Astrocyte (in vitro differentiated cells and primary cell): ENCODE results near the gene GEMIN2. TPM values are rescaled to one million over a fixed set of nuclear protein-coding genes. Genes with fewer than 3 reads are reported as not detected.

Experiments used
- DNase-seq: peaks from one replicate; pipeline ENCODE4 v3.0.0-alpha.2; 2010; ENCODE audit warnings: low read depth
- FAIRE-seq: peaks from 2 replicates; lab custom pipeline; 2011; peaks lifted over from hg19 to GRCh38; lab: Jason Lieb, UNC
- H2AFZ ChIP-seq: 2 replicates; pipeline ENCODE4 v1.6.0; 2012; ENCODE audit warnings: low read depth, low read length, inconsistent platforms
- H3K27ac ChIP-seq: 2 replicates; pipeline ENCODE4 v1.5.1; 2011; ENCODE audit warnings: low read depth, low read length, inconsistent platforms
- H3K27me3 ChIP-seq: 2 replicates; pipeline ENCODE4 v1.6.0; 2011; ENCODE audit warnings: low read length, inconsistent platforms; ENCODE audit not compliant: insufficient read depth
- H3K36me3 ChIP-seq: 2 replicates; pipeline ENCODE4 v1.5.1; 2011; ENCODE audit warnings: low read length, inconsistent platforms; ENCODE audit not compliant: insufficient read depth
- H3K4me1 ChIP-seq: 2 replicates; pipeline ENCODE4 v1.5.1; 2011; ENCODE audit warnings: low read length, inconsistent platforms; ENCODE audit not compliant: insufficient read depth
- H3K4me2 ChIP-seq: 2 replicates; pipeline ENCODE4 v1.6.0; 2012; ENCODE audit warnings: low read length, inconsistent platforms
- H3K4me3 ChIP-seq: 2 replicates; pipeline ENCODE4 v1.5.1; 2011; ENCODE audit warnings: low read depth, mild to moderate bottlenecking, low read length, inconsistent platforms; ENCODE audit not compliant: insufficient read depth
- H3K79me2 ChIP-seq: 2 replicates; pipeline ENCODE4 v1.6.0; 2012; ENCODE audit warnings: mild to moderate bottlenecking, low read length, inconsistent platforms; ENCODE audit not compliant: insufficient read depth
- H3K9ac ChIP-seq: 2 replicates; pipeline ENCODE4 v1.6.0; 2012; ENCODE audit warnings: mild to moderate bottlenecking, low read length, inconsistent platforms
- H3K9me3 ChIP-seq: 2 replicates; pipeline ENCODE4 v1.5.1; 2012; ENCODE audit warnings: low read depth, mild to moderate bottlenecking, low read length, inconsistent platforms; ENCODE audit not compliant: insufficient read depth
- H4K20me1 ChIP-seq: 2 replicates; pipeline ENCODE4 v1.6.0; 2012; ENCODE audit warnings: low read length, inconsistent platforms; ENCODE audit not compliant: insufficient read depth
- H3K27ac Mint-ChIP-seq: one replicate; pipeline ENCODE4 v1.8.0; 2021; ENCODE audit warnings: mild to moderate bottlenecking, mixed read lengths; ENCODE audit not compliant: unreplicated experiment
- H3K27me3 Mint-ChIP-seq: one replicate; pipeline ENCODE4 v1.8.0; 2021; ENCODE audit warnings: low read depth, mixed read lengths; ENCODE audit not compliant: unreplicated experiment
- H3K36me3 Mint-ChIP-seq: one replicate; pipeline ENCODE4 v1.8.0; 2021; ENCODE audit warnings: low read depth, mixed read lengths; ENCODE audit not compliant: unreplicated experiment
- H3K4me1 Mint-ChIP-seq: one replicate; pipeline ENCODE4 v1.8.0; 2021; ENCODE audit warnings: low read depth, mixed read lengths; ENCODE audit not compliant: unreplicated experiment
- H3K4me3 Mint-ChIP-seq: one replicate; pipeline ENCODE4 v1.8.0; 2021; ENCODE audit warnings: mild to moderate bottlenecking, moderate library complexity, mixed read lengths; ENCODE audit not compliant: unreplicated experiment
- H3K9me3 Mint-ChIP-seq: one replicate; pipeline ENCODE4 v1.8.0; 2021; ENCODE audit warnings: mild to moderate bottlenecking, mixed read lengths; ENCODE audit not compliant: unreplicated experiment
- CTCF ChIP-seq: IDR thresholded peaks from 2 replicates; pipeline ENCODE4 v1.5.1; 2011; ENCODE audit warnings: low read depth, mild to moderate bottlenecking, inconsistent platforms, low read length, moderate library complexity; ENCODE audit not compliant: insufficient read depth
- EZH2 ChIP-seq: IDR thresholded peaks from 2 replicates; pipeline ENCODE4 v1.6.1; 2012; ENCODE audit warnings: mild to moderate bottlenecking, low read length, inconsistent platforms; ENCODE audit not compliant: insufficient read depth
- total RNA-seq: library from RNA; stranded (reverse); gene quantifications from 2 replicates; pipeline ENCODE4 v1.2.1, GENCODE V29; 2021

GEMIN2 gene
- total RNA-seq, 1 donor from 2014 or later, result 12.4 TPM

- peaks cover 2% of the 10 kb centered on the region for H3K4me1 ChIP-seq
Measured at GRCh38 chr14:39108791-39109190, 5.3 kb upstream of the GEMIN2 start.

GRCh38 chr14:39109893-39110715, 4.0 kb upstream of the GEMIN2 start:
- H3K4me2 ChIP-seq, result no peak overlapping the region
- Mint-ChIP-seq H3K9me3 (no peaks in the 10 kb centered on the region), H3K4me3 (no peak overlapping the region), H3K27me3 (no peaks in the 10 kb centered on the region), H3K36me3 (no peaks in the 10 kb centered on the region), H3K27ac (no peak overlapping the region), H3K4me1 (no peaks in the 10 kb centered on the region)
- H3K79me2 ChIP-seq, result peaks cover 10% of the 10 kb centered on the region
- H3K4me3 ChIP-seq, result no peak overlapping the region
- no peak overlapping the region for H3K9ac ChIP-seq
- TF ChIP-seq EZH2, result no peak
- peaks cover 8% of the 10 kb centered on the region for H3K4me1 ChIP-seq
- FAIRE-seq (no peak), DNase-seq (no peak)
- no peaks in the 10 kb centered on the region for H3K36me3 ChIP-seq
- H4K20me1 ChIP-seq, result no peaks in the 10 kb centered on the region
- H2AFZ ChIP-seq, result peak overlapping the region; percentile 6
- no peaks in the 10 kb centered on the region for H3K27me3 ChIP-seq
- no peak overlapping the region for H3K27ac ChIP-seq
- H3K9me3 ChIP-seq, result no peaks in the 10 kb centered on the region

More at GRCh38 chr14:39108791-39109190, 5.3 kb upstream of the GEMIN2 start:
- Mint-ChIP-seq H3K27ac (no peak overlapping the region), H3K4me3 (no peak overlapping the region), H3K4me1 (peaks cover 3% of the 10 kb centered on the region), H3K36me3 (no peaks in the 10 kb centered on the region), H3K27me3 (no peaks in the 10 kb centered on the region), H3K9me3 (no peaks in the 10 kb centered on the region)
- peaks cover 8% of the 10 kb centered on the region for H3K79me2 ChIP-seq
- H4K20me1 ChIP-seq, result no peaks in the 10 kb centered on the region
- no peak for DNase-seq
- no peaks in the 10 kb centered on the region for H3K9me3 ChIP-seq
- no peak overlapping the region for H3K27ac ChIP-seq
- no peak overlapping the region for H3K9ac ChIP-seq
- no peaks in the 10 kb centered on the region for H3K36me3 ChIP-seq
- TF ChIP-seq EZH2 (no peak), CTCF (no peak)
- no peak overlapping the region for H3K4me3 ChIP-seq
- H3K4me2 ChIP-seq, result no peak overlapping the region
- no peak overlapping the region for H2AFZ ChIP-seq
- no peak for FAIRE-seq
- H3K27me3 ChIP-seq, result no peaks in the 10 kb centered on the region

GRCh38 chr14:39113685-39114072, 444 bp upstream of the GEMIN2 start:
- no peak for FAIRE-seq
- peaks cover 8% of the 10 kb centered on the region for H3K4me1 ChIP-seq
- H3K9ac ChIP-seq, result peak overlapping the region; percentile 86
- H3K4me3 ChIP-seq, result peak overlapping the region; percentile 92
- Mint-ChIP-seq H3K36me3 (no peaks in the 10 kb centered on the region), H3K27ac (peak overlapping the region; percentile 75), H3K4me3 (peak overlapping the region; percentile 94), H3K4me1 (no peaks in the 10 kb centered on the region), H3K27me3 (no peaks in the 10 kb centered on the region), H3K9me3 (no peaks in the 10 kb centered on the region)
- no peak for TF ChIP-seq EZH2
- TF ChIP-seq CTCF, result no peak
- H3K4me2 ChIP-seq, result peak overlapping the region; percentile 91
- DNase-seq, result no peak
- H3K27ac ChIP-seq, result peak overlapping the region; percentile 75
- H3K79me2 ChIP-seq, result peaks cover 10% of the 10 kb centered on the region
- no peaks in the 10 kb centered on the region for H3K27me3 ChIP-seq
- H3K9me3 ChIP-seq, result no peaks in the 10 kb centered on the region
- H3K36me3 ChIP-seq, result no peaks in the 10 kb centered on the region
- peak overlapping the region; percentile 93 for H2AFZ ChIP-seq
- no peaks in the 10 kb centered on the region for H4K20me1 ChIP-seq
